ENCODE data around the gene GPANK1. TPM values are rescaled to one million over a fixed set of nuclear protein-coding genes. Genes with fewer than 3 reads are reported as not detected.

GPANK1 gene
- total and polyA plus RNA-seq, 9 of the 15 experiments (the other 6 are each of a cell fraction or from before 2014, with no cell fraction given), result 32.2 to 111 (median 46.3) TPM

DNA sequence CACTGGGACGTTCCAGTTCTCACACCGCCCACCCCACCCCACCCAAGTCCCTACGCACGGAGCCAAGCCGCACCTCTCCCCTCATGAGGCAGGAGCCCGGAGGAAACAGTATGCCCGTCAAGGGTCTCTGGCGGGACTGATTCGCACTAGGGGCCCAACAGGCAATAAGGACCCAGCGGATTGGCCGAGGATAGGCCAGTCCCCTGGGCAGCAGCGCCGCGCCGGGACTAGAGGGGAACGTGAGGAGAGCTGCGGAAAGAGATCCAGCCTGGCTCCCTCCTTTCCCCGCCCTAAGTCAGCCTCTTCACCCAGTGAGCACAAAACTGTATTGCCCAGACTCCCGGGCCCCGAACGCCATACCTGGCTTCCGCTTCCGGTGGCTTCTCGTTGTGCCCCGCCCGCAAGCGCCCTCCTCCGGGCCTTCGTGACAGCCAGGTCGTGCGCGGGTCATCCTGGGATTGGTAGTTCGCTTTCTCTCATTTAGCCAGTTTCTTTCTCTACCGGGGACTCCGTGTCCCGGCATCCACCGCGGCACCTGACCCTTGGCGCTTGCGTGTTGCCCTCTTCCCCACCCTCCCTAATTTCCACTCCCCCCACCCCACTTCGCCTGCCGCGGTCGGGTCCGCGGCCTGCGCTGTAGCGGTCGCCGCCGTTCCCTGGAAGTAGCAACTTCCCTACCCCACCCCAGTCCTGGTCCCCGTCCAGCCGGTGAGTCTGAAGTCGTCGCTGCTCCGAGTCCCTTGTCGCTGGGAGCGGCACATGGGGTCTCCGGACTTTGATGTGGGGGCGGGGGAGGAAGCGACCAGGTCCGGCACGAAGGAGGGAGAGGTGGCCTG lies 922 bp upstream of the GPANK1 start, which contains the start of gene CSNK2B (continued):
- TF ChIP-seq, protein P1, sequence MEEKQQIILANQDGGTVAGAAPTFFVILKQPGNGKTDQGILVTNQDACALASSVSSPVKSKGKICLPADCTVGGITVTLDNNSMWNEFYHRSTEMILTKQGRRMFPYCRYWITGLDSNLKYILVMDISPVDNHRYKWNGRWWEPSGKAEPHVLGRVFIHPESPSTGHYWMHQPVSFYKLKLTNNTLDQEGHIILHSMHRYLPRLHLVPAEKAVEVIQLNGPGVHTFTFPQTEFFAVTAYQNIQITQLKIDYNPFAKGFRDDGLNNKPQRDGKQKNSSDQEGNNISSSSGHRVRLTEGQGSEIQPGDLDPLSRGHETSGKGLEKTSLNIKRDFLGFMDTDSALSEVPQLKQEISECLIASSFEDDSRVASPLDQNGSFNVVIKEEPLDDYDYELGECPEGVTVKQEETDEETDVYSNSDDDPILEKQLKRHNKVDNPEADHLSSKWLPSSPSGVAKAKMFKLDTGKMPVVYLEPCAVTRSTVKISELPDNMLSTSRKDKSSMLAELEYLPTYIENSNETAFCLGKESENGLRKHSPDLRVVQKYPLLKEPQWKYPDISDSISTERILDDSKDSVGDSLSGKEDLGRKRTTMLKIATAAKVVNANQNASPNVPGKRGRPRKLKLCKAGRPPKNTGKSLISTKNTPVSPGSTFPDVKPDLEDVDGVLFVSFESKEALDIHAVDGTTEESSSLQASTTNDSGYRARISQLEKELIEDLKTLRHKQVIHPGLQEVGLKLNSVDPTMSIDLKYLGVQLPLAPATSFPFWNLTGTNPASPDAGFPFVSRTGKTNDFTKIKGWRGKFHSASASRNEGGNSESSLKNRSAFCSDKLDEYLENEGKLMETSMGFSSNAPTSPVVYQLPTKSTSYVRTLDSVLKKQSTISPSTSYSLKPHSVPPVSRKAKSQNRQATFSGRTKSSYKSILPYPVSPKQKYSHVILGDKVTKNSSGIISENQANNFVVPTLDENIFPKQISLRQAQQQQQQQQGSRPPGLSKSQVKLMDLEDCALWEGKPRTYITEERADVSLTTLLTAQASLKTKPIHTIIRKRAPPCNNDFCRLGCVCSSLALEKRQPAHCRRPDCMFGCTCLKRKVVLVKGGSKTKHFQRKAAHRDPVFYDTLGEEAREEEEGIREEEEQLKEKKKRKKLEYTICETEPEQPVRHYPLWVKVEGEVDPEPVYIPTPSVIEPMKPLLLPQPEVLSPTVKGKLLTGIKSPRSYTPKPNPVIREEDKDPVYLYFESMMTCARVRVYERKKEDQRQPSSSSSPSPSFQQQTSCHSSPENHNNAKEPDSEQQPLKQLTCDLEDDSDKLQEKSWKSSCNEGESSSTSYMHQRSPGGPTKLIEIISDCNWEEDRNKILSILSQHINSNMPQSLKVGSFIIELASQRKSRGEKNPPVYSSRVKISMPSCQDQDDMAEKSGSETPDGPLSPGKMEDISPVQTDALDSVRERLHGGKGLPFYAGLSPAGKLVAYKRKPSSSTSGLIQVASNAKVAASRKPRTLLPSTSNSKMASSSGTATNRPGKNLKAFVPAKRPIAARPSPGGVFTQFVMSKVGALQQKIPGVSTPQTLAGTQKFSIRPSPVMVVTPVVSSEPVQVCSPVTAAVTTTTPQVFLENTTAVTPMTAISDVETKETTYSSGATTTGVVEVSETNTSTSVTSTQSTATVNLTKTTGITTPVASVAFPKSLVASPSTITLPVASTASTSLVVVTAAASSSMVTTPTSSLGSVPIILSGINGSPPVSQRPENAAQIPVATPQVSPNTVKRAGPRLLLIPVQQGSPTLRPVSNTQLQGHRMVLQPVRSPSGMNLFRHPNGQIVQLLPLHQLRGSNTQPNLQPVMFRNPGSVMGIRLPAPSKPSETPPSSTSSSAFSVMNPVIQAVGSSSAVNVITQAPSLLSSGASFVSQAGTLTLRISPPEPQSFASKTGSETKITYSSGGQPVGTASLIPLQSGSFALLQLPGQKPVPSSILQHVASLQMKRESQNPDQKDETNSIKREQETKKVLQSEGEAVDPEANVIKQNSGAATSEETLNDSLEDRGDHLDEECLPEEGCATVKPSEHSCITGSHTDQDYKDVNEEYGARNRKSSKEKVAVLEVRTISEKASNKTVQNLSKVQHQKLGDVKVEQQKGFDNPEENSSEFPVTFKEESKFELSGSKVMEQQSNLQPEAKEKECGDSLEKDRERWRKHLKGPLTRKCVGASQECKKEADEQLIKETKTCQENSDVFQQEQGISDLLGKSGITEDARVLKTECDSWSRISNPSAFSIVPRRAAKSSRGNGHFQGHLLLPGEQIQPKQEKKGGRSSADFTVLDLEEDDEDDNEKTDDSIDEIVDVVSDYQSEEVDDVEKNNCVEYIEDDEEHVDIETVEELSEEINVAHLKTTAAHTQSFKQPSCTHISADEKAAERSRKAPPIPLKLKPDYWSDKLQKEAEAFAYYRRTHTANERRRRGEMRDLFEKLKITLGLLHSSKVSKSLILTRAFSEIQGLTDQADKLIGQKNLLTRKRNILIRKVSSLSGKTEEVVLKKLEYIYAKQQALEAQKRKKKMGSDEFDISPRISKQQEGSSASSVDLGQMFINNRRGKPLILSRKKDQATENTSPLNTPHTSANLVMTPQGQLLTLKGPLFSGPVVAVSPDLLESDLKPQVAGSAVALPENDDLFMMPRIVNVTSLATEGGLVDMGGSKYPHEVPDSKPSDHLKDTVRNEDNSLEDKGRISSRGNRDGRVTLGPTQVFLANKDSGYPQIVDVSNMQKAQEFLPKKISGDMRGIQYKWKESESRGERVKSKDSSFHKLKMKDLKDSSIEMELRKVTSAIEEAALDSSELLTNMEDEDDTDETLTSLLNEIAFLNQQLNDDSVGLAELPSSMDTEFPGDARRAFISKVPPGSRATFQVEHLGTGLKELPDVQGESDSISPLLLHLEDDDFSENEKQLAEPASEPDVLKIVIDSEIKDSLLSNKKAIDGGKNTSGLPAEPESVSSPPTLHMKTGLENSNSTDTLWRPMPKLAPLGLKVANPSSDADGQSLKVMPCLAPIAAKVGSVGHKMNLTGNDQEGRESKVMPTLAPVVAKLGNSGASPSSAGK (IDR thresholded peaks at IDR 0.05), result no peak
- TF ChIP-seq ZNF717 (CRISPR knock-in tag; IDR thresholded peaks at IDR 0.05), result no peak
- TF ChIP-seq, protein P2, sequence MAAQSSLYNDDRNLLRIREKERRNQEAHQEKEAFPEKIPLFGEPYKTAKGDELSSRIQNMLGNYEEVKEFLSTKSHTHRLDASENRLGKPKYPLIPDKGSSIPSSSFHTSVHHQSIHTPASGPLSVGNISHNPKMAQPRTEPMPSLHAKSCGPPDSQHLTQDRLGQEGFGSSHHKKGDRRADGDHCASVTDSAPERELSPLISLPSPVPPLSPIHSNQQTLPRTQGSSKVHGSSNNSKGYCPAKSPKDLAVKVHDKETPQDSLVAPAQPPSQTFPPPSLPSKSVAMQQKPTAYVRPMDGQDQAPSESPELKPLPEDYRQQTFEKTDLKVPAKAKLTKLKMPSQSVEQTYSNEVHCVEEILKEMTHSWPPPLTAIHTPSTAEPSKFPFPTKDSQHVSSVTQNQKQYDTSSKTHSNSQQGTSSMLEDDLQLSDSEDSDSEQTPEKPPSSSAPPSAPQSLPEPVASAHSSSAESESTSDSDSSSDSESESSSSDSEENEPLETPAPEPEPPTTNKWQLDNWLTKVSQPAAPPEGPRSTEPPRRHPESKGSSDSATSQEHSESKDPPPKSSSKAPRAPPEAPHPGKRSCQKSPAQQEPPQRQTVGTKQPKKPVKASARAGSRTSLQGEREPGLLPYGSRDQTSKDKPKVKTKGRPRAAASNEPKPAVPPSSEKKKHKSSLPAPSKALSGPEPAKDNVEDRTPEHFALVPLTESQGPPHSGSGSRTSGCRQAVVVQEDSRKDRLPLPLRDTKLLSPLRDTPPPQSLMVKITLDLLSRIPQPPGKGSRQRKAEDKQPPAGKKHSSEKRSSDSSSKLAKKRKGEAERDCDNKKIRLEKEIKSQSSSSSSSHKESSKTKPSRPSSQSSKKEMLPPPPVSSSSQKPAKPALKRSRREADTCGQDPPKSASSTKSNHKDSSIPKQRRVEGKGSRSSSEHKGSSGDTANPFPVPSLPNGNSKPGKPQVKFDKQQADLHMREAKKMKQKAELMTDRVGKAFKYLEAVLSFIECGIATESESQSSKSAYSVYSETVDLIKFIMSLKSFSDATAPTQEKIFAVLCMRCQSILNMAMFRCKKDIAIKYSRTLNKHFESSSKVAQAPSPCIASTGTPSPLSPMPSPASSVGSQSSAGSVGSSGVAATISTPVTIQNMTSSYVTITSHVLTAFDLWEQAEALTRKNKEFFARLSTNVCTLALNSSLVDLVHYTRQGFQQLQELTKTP (IDR thresholded peaks at IDR 0.05; ENCODE audit: low read depth in 1 of 2, partially characterized antibody in 2 of 2), result peak in 1 of 2 experiments; percentile 99
- no peak for TF ChIP-seq FOS (IDR thresholded peaks at IDR 0.05; ENCODE audit: extremely low read depth, insufficient read length)
- TF ChIP-seq, protein P3, sequence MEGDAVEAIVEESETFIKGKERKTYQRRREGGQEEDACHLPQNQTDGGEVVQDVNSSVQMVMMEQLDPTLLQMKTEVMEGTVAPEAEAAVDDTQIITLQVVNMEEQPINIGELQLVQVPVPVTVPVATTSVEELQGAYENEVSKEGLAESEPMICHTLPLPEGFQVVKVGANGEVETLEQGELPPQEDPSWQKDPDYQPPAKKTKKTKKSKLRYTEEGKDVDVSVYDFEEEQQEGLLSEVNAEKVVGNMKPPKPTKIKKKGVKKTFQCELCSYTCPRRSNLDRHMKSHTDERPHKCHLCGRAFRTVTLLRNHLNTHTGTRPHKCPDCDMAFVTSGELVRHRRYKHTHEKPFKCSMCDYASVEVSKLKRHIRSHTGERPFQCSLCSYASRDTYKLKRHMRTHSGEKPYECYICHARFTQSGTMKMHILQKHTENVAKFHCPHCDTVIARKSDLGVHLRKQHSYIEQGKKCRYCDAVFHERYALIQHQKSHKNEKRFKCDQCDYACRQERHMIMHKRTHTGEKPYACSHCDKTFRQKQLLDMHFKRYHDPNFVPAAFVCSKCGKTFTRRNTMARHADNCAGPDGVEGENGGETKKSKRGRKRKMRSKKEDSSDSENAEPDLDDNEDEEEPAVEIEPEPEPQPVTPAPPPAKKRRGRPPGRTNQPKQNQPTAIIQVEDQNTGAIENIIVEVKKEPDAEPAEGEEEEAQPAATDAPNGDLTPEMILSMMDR (IDR thresholded peaks at IDR 0.05 in 2 of 3, conservative IDR thresholded peaks at IDR 0.05 in 1 of 3; ENCODE audit: insufficient read depth in 2 of 3, low read depth in 1 of 3, low read length in 3 of 3), result peak; percentile 18 to 42 (median 33); a peak in 4 of 6 replicates
- TF ChIP-seq SMC3 (conservative IDR thresholded peaks at IDR 0.05; ENCODE audit: insufficient read depth, low read depth, low read length), result no peak
- no peak for TF ChIP-seq RBM25 (IDR thresholded peaks at IDR 0.05; ENCODE audit: low read depth, low read length, severe bottlenecking)
- TF ChIP-seq BCL6 (CRISPR knock-in tag; IDR thresholded peaks at IDR 0.05), result 0 out of 2 replicates have a peak, but pooled peaks have one; percentile 41
